Coronary artery (tissue), 2 donors: ENCODE results near the gene ST8SIA6.

ENCODE experiments used
- DNase-seq: peaks from one replicate; pipeline ENCODE4 v3.0.0-alpha.2; 2017; ENCODE audit warnings: low spot score
- H3K27ac ChIP-seq, 2 donors: fragments of 200-600 bp; sonication (generic); one replicate each; pipeline ENCODE4 v1.5.1; 2016 to 2019
- H3K4me3 ChIP-seq: fragments of 200-600 bp; sonication (generic); 2 replicates; pipeline ENCODE4 v1.5.1; 2016; ENCODE audit warnings: mild to moderate bottlenecking, moderate library complexity
- CTCF ChIP-seq: fragments of 200-600 bp; sonication (generic); IDR thresholded peaks from one replicate; pipeline ENCODE4 v1.5.1; 2019; ENCODE audit warnings: antibody characterized with exemption

Gene ST8SIA6

GRCh38 chr10:17457083-17457482 lies 2.7 kb upstream of the ST8SIA6 start:
- no peak overlapping the region for H3K27ac ChIP-seq
- TF ChIP-seq CTCF: no peak
- no peak for DNase-seq
- H3K4me3 ChIP-seq: no peak overlapping the region

GRCh38 chr10:17456032-17456548 lies 1.7 kb upstream of the ST8SIA6 start:
- Histone ChIP-seq H3K27ac (no peak overlapping the region), H3K4me3 (no peak overlapping the region)
- no peak for TF ChIP-seq CTCF
- no peak for DNase-seq

- Histone ChIP-seq H3K27ac (no peak overlapping the region), H3K4me3 (peak overlapping the region; percentile 69)
- no peak for TF ChIP-seq CTCF
- no peak for DNase-seq
Observed at GRCh38 chr10:17455015-17455520, 673 bp upstream of the ST8SIA6 start.

DNA sequence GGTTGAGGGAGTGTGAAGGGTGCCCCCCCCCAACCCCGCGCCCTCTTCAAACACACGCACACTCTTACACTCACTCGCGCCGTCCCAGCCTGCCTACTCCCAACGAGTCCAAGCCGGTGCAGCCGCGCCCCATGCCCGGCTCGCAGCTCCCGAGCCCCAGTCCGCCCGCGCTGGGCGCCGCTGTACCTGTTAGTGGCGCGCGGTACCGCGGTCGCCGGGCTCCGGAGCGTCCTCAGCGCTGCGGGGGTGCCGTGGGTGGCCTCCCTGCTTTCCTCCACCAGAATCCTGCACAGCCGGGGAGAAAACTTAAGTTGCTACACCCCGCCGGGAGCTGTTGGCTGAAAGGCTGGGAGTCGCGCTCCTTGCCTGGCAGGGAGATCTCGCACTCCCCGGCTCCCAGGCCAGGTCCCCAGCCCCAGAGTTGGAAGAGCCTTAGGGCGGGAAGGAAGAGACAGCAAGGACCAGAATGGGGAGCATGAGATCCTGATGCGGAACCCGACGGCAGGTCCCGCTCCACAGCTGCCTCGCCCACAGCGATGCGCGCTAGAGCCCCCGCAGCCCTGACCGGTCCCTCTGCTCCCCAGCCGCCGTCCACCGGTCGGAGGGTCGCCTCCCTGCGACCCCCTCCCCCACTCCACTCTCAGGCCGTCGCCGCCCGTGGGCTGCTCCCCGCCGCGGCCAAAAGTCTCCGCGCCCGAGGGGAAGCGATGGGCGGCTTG lies 863 bp downstream of the ST8SIA6 start:
- H3K4me3 ChIP-seq: peak overlapping the region; percentile 69
- peak overlapping the region in 1 of 2 donors; percentile 10 for H3K27ac ChIP-seq

DNA sequence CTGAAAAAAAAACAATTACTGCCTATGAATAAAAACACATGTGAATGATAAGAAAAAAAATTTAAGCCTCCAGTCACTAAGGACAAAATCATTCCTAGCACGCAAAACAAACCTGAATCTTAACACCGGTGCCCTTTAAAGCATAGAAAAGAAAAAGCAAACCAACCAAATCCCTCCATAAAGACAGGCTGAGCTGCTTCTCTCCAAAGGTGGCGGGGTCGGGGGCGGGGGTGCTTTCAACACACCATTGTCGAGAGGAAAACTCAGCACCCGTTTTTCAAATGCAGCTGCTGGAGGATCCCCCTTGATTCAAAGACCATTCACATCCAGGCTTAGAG lies 1.4 kb downstream of the ST8SIA6 start:
- H3K4me3 ChIP-seq: peak overlapping the region; percentile 69
- peak overlapping the region in 1 of 2 donors; percentile 10 for H3K27ac ChIP-seq

More for the DNA sequence above, 863 bp downstream of the ST8SIA6 start:
- no peak for TF ChIP-seq CTCF
- no peak for DNase-seq

DNA sequence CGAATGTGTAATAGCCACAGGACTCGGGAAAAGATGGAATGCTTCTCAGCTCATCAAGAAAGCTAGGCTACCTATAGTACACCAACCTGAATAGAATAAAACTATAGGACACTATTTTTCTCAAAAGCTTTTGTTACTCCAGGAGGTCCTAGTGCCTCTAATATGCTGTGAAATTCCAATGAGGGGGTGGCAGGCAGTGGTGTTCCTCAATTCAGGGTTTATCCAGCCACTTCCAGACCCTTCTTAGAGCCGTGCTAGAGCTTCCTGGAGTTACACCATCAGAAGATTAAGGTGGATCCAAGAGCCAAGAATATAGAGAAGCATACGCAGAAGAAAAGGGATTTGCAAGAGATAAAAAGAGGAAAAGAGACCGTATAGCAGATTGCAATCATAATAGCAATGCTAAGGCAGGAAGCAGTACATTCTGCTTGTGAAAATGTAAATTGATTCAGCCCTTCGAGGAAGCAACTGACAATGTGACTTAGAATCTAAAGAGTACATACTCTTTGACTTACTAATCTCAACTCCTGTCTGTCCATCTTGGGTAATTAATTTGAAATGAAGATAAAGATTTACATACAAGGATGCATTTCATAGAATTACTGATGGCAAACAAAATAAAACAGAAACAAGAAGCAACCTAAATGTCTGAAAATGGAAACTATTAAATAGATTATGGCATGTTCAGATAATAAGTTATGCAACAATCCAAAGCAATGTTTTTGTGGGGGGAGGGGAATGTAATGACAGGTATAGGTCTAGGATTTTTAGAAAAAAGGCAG lies 2.1 kb downstream of the ST8SIA6 start:
- Histone ChIP-seq H3K27ac (no peak overlapping the region), H3K4me3 (no peak overlapping the region)
- TF ChIP-seq CTCF: no peak
- DNase-seq: no peak

More for the DNA sequence above, 1.4 kb downstream of the ST8SIA6 start:
- TF ChIP-seq CTCF: no peak
- DNase-seq: no peak
